Activated CD8-positive, alpha-beta memory T cell treated with anti-CD3 and anti-CD28 coated beads for 36 hours (primary cell): ENCODE data around the gene OGFOD3. TPM values are rescaled to one million over a fixed set of nuclear protein-coding genes. Genes with fewer than 3 reads are reported as not detected.

Source experiments
- total RNA-seq, 2 experiments: library from RNA; stranded (reverse); gene quantifications; one replicate each; pipeline ENCODE4 v1.2.3, GENCODE V29; 2021

OGFOD3 gene
- total RNA-seq, 2 experiments from 2014 or later, result 27.5 to 29.2 TPM

Other genes with a start within 250 kb of the OGFOD3 start
- 10 to 100 TPM; 69.8 to 73.0 TPM for gene CCDC57, start 205.7 kb downstream of the OGFOD3 start, total RNA-seq
- gene SLC16A3, start 189.5 kb downstream of the OGFOD3 start, total RNA-seq, result 100 to 1,000 TPM; 115 to 130 TPM
- 100 to 1,000 TPM; 128 to 129 TPM for gene CSNK1D, start 144.9 kb downstream of the OGFOD3 start, total RNA-seq
- gene CD7, start 101.0 kb downstream of the OGFOD3 start, total RNA-seq, result 100 to 1,000 TPM; 284 to 295 TPM
- under 1 TPM; 0.80 to 0.84 TPM for gene SECTM1, start 84.8 kb downstream of the OGFOD3 start, total RNA-seq
- not detected for gene TEX19, start 59.3 kb downstream of the OGFOD3 start, total RNA-seq
- not detected for gene UTS2R, start 46.8 kb downstream of the OGFOD3 start, total RNA-seq
- gene HEXD, start 239 bp downstream of the OGFOD3 start, total RNA-seq, result 10 to 100 TPM; 24.4 to 25.0 TPM
- 100 to 1,000 TPM; 197 to 201 TPM for gene CYBC1, start 32.2 kb upstream of the OGFOD3 start, total RNA-seq
- gene NARF, start 40.2 kb upstream of the OGFOD3 start, total RNA-seq, result 10 to 100 TPM; 71.5 to 78.9 TPM
- 10 to 100 TPM; 73.1 to 74.9 TPM for gene FOXK2, start 101.1 kb upstream of the OGFOD3 start, total RNA-seq
- 10 to 100 TPM; 57.0 to 57.9 TPM for gene WDR45B, start 229.9 kb upstream of the OGFOD3 start, total RNA-seq